ENCODE measurements around the gene DEFB124.

The DEFB124 gene

DNA sequence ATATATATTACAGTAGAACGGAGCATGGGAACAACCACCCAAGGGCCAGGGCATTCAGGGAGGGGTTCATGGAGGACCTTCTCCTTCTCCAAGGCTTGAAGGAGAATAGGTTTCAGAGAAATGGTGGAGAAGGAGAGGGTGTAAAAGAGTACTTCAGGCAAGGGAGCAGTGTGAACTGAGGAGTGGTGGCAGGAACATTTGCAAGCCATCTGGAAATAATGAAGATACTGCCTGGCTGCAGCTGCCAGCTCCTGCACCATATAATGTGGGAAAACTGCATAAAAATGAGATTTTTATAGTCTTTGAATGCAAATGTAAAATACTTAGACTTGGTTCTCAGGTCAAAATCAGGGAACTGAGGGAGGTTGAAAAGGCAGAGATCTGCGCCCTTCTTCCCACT is 59.3 kb downstream of the DEFB124 start:
- no peak for DNase-seq

Measured in NCI-H1436 treated with DMSO at 0.1 percent for 48 hours (cell line).